ENCODE data around the gene MTMR2.
"Not testable (repeated sequence)": the region's sequence is repeated elsewhere in the genome, so short reads cannot be mapped to it uniquely, and the experiment has no call there.

Gene MTMR2

GRCh38 chr11:95860024-95860423 lies 63.9 kb downstream of the MTMR2 start:
- DNase-seq (ENCODE audit: low spot score in 2 of 2); H3K4me1 Mint-ChIP-seq; H3K9me3 Mint-ChIP-seq; ATAC-seq (replicated peaks; ENCODE audit: extremely low read depth, poor library complexity, severe bottlenecking); H3K4me3 Mint-ChIP-seq; H3K27me3 Mint-ChIP-seq: not testable (repeated sequence)
- H3K27ac Mint-ChIP-seq (ENCODE audit: low read depth), result peak overlapping the region; percentile 17
- H3K36me3 Mint-ChIP-seq (ENCODE audit: insufficient read depth), result peaks cover 12% of the 10 kb centered on the region

DNA sequence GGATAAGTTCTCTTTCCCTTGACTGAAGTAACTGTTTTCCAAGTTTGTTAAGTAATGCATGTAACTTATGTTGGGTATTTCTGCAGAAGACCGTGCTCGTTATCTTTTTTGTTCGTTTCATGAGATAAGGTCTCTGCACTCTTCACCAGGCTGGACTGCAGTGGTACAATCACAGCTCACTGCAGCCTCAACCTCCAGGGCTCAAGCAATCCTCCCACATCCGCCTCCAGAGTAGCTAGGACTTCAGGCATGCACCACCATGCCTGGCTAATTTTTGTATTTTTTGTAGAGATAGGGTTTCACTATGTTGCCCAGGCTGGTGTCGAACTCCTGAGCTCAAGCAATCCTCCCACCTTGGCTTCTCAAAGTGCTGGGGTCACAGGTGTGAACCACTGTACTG lies 69.5 kb downstream of the MTMR2 start:
- H3K27ac Mint-ChIP-seq (ENCODE audit: low read depth); DNase-seq (ENCODE audit: low spot score in 2 of 2); H3K9me3 Mint-ChIP-seq; ATAC-seq (replicated peaks; ENCODE audit: extremely low read depth, poor library complexity, severe bottlenecking); H3K27me3 Mint-ChIP-seq; H3K4me3 Mint-ChIP-seq; H3K4me1 Mint-ChIP-seq; H3K36me3 Mint-ChIP-seq (ENCODE audit: insufficient read depth): not testable (repeated sequence)

DNA sequence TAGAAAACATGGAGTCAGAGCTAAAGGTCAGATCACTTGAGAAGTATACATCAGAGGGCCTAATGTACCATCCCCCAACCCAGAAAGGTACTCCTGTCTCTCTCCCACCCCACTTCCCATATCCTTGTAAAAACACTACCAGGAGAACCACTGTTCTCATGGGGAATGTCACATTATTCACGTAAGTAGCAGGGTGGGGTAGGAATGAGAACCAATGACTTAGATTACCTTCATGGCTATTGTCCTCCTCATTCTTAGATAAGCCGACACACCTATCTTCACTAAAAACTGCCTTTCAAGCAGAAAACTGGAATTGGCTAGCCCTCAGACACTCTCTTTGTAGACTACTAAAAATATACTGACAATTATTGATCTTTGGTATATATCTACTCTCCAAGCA lies 70.0 kb downstream of the MTMR2 start:
- H3K9me3 Mint-ChIP-seq, result no peaks in the 10 kb centered on the region
- no peak overlapping the region for H3K4me3 Mint-ChIP-seq
- peaks cover 8% of the 10 kb centered on the region for H3K36me3 Mint-ChIP-seq (ENCODE audit: insufficient read depth)
- no peaks in the 10 kb centered on the region for H3K27me3 Mint-ChIP-seq
- no peak for DNase-seq (ENCODE audit: low spot score in 2 of 2)
- no peak overlapping the region for H3K27ac Mint-ChIP-seq (ENCODE audit: low read depth)
- H3K4me1 Mint-ChIP-seq, result no peaks in the 10 kb centered on the region
- no peak for ATAC-seq (replicated peaks; ENCODE audit: extremely low read depth, poor library complexity, severe bottlenecking)

DNA sequence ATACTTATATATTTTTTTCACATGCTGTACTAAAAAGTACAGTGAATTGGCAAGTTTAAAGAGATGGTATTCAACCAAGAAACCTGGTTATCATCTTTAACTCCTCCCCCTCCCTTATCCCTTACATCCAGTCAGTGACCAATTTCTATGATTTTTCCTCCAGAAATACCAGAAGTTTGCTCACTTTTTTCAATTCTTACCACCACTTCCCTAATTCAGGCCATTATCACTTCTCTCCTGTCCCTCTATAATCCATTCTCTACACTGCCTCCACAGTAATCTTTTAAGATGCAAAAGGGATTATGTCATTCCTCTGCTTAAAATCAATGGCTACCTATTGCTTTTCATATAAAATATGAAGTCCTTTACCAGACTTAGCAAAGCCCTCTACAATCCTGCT lies 70.8 kb downstream of the MTMR2 start:
- H3K4me1 Mint-ChIP-seq, result no peaks in the 10 kb centered on the region
- no peak overlapping the region for H3K4me3 Mint-ChIP-seq
- H3K27me3 Mint-ChIP-seq, result no peaks in the 10 kb centered on the region
- DNase-seq (ENCODE audit: low spot score in 2 of 2) (no peak), ATAC-seq (replicated peaks; ENCODE audit: extremely low read depth, poor library complexity, severe bottlenecking) (no peak)
- no peaks in the 10 kb centered on the region for H3K9me3 Mint-ChIP-seq
- no peak overlapping the region for H3K27ac Mint-ChIP-seq (ENCODE audit: low read depth)
- H3K36me3 Mint-ChIP-seq (ENCODE audit: insufficient read depth), result peaks cover 8% of the 10 kb centered on the region

- Mint-ChIP-seq H3K4me1 (no peaks in the 10 kb centered on the region), H3K9me3 (no peaks in the 10 kb centered on the region), H3K27me3 (no peaks in the 10 kb centered on the region), H3K4me3 (no peak overlapping the region), H3K36me3 (ENCODE audit: insufficient read depth) (peaks cover 10% of the 10 kb centered on the region), H3K27ac (ENCODE audit: low read depth) (no peak overlapping the region)
- no peak for ATAC-seq (replicated peaks; ENCODE audit: extremely low read depth, poor library complexity, severe bottlenecking)
- DNase-seq (ENCODE audit: low spot score in 2 of 2), result no peak
These were observed 73.8 kb downstream of the MTMR2 start for GRCh38 chr11:95850137-95850536.

GRCh38 chr11:95849087-95849825 lies 74.7 kb downstream of the MTMR2 start:
- ATAC-seq (replicated peaks; ENCODE audit: extremely low read depth, poor library complexity, severe bottlenecking) (no peak), DNase-seq (ENCODE audit: low spot score in 2 of 2) (no peak)
- H3K36me3 Mint-ChIP-seq (ENCODE audit: insufficient read depth), result peaks cover 16% of the 10 kb centered on the region
- H3K9me3 Mint-ChIP-seq, result no peaks in the 10 kb centered on the region
- H3K4me3 Mint-ChIP-seq, result no peak overlapping the region
- H3K27me3 Mint-ChIP-seq, result no peaks in the 10 kb centered on the region
- no peaks in the 10 kb centered on the region for H3K4me1 Mint-ChIP-seq
- no peak overlapping the region for H3K27ac Mint-ChIP-seq (ENCODE audit: low read depth)

GRCh38 chr11:95845167-95845566 lies 78.7 kb downstream of the MTMR2 start:
- no peak for ATAC-seq (replicated peaks; ENCODE audit: extremely low read depth, poor library complexity, severe bottlenecking)
- H3K27ac Mint-ChIP-seq (ENCODE audit: low read depth), result no peak overlapping the region
- H3K27me3 Mint-ChIP-seq, result no peaks in the 10 kb centered on the region
- no peaks in the 10 kb centered on the region for H3K9me3 Mint-ChIP-seq
- H3K36me3 Mint-ChIP-seq (ENCODE audit: insufficient read depth), result peaks cover 19% of the 10 kb centered on the region
- H3K4me3 Mint-ChIP-seq, result no peak overlapping the region
- no peaks in the 10 kb centered on the region for H3K4me1 Mint-ChIP-seq
- DNase-seq (ENCODE audit: low spot score in 2 of 2), result no peak

DNA sequence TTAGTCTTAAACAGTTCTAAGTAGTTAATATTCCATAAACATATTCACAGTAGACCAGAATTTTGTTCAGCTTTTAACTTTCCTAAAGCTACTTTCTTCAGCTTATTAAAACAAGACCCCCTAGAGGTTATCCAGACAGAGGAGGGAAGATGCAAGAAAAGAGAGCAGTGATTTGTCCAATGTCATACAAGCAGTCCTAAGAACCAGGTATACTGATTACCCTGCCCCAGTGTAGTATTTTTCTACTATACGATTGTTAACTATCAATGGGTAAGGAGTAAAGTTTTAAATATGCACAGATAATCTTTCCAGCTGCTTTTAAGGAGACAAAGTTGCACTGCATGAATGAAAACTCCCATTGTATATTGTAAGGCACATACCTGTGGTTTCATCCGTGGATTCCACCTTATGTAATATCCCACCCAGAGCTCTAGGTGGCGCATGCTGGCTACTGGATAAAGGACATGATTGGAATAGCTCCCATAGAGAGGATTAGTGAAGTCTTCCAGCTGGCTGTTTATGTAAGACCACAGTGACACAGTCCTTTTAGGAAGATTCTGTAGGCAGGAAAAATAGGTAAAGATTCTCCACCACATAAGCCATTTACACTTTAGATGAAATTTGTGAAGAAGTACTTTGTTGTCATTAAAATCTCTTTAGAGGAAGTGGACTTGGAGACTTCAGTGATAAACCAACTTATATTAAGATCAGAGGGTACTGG lies 88.0 kb downstream of the MTMR2 start:
- DNase-seq (ENCODE audit: low spot score in 2 of 2), result peak in 1 of 2 donors; percentile 37
- no peaks in the 10 kb centered on the region for H3K9me3 Mint-ChIP-seq
- peak; percentile 77 for ATAC-seq (replicated peaks; ENCODE audit: extremely low read depth, poor library complexity, severe bottlenecking)
- H3K27me3 Mint-ChIP-seq, result no peaks in the 10 kb centered on the region
- H3K4me1 Mint-ChIP-seq, result peaks cover 5% of the 10 kb centered on the region
- no peak overlapping the region for H3K27ac Mint-ChIP-seq (ENCODE audit: low read depth)
- no peak overlapping the region for H3K4me3 Mint-ChIP-seq
- peaks cover 25% of the 10 kb centered on the region for H3K36me3 Mint-ChIP-seq (ENCODE audit: insufficient read depth)

- Mint-ChIP-seq H3K27ac (ENCODE audit: low read depth) (no peak overlapping the region), H3K36me3 (ENCODE audit: insufficient read depth) (peaks cover 27% of the 10 kb centered on the region), H3K27me3 (no peaks in the 10 kb centered on the region), H3K9me3 (no peaks in the 10 kb centered on the region), H3K4me3 (no peak overlapping the region), H3K4me1 (peaks cover 5% of the 10 kb centered on the region)
- ATAC-seq (replicated peaks; ENCODE audit: extremely low read depth, poor library complexity, severe bottlenecking) (no peak), DNase-seq (ENCODE audit: low spot score in 2 of 2) (no peak)
These were observed 88.6 kb downstream of the MTMR2 start for GRCh38 chr11:95835351-95835750.

GRCh38 chr11:95833378-95833777 lies 90.5 kb downstream of the MTMR2 start:
- no peak for DNase-seq (ENCODE audit: low spot score in 2 of 2)
- peaks cover 5% of the 10 kb centered on the region for H3K4me1 Mint-ChIP-seq
- H3K36me3 Mint-ChIP-seq (ENCODE audit: insufficient read depth), result peaks cover 41% of the 10 kb centered on the region
- no peak overlapping the region for H3K27ac Mint-ChIP-seq (ENCODE audit: low read depth)
- no peaks in the 10 kb centered on the region for H3K9me3 Mint-ChIP-seq
- ATAC-seq (replicated peaks; ENCODE audit: extremely low read depth, poor library complexity, severe bottlenecking), result no peak
- no peaks in the 10 kb centered on the region for H3K27me3 Mint-ChIP-seq
- no peak overlapping the region for H3K4me3 Mint-ChIP-seq

DNA sequence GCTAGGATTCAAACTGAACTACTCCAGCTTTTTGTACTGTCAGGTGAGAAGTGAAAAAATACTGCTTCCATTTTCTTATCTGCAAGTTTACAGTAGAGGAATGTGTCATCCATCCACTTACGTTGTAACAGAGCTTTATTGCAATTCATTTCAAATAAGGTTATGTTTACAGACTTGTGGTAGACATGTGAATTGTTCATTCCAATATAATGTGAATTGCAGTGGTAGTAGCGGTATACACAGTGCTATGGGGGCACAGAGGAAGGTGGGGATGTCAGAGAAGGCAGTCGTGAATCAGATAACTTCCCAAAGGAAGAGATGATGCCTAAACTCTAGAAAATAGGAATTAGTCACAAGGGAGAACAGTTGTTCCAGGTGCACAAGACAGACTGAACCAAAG lies 91.1 kb downstream of the MTMR2 start:
- H3K4me3 Mint-ChIP-seq, result no peak overlapping the region
- H3K27me3 Mint-ChIP-seq, result no peaks in the 10 kb centered on the region
- no peaks in the 10 kb centered on the region for H3K9me3 Mint-ChIP-seq
- H3K4me1 Mint-ChIP-seq, result peaks cover 5% of the 10 kb centered on the region
- DNase-seq (ENCODE audit: low spot score in 2 of 2) (no peak), ATAC-seq (replicated peaks; ENCODE audit: extremely low read depth, poor library complexity, severe bottlenecking) (no peak)
- peak overlapping the region; percentile 1 for H3K27ac Mint-ChIP-seq (ENCODE audit: low read depth)
- peaks cover 45% of the 10 kb centered on the region for H3K36me3 Mint-ChIP-seq (ENCODE audit: insufficient read depth)

- ATAC-seq (replicated peaks; ENCODE audit: extremely low read depth, poor library complexity, severe bottlenecking) (no peak), DNase-seq (ENCODE audit: low spot score in 2 of 2) (no peak)
- H3K9me3 Mint-ChIP-seq, result no peaks in the 10 kb centered on the region
- no peaks in the 10 kb centered on the region for H3K27me3 Mint-ChIP-seq
- H3K27ac Mint-ChIP-seq (ENCODE audit: low read depth), result peak overlapping the region; percentile 52
- no peak overlapping the region for H3K4me3 Mint-ChIP-seq
- peaks cover 44% of the 10 kb centered on the region for H3K36me3 Mint-ChIP-seq (ENCODE audit: insufficient read depth)
- peaks cover 5% of the 10 kb centered on the region for H3K4me1 Mint-ChIP-seq
These were observed 92.6 kb downstream of the MTMR2 start for GRCh38 chr11:95831198-95831883.
